Sciatic nerve (tissue), 2 donors: Measurements from ENCODE around the gene ZNF287. TPM values are rescaled to one million over a fixed set of nuclear protein-coding genes. Genes with fewer than 3 reads are reported as not detected.
"Not testable (repeated sequence)": the region's sequence is repeated elsewhere in the genome, so short reads cannot be mapped to it uniquely, and the experiment has no call there.

Experiments
- ATAC-seq: fragments of 200-7000 bp; cut with Tn5 transposase; one replicate; pipeline ENCODE4 v1.9.1; 2020; ENCODE audit warnings: mild to moderate bottlenecking, moderate library complexity
- DNase-seq: peaks from one replicate; pipeline ENCODE4 v3.0.0-alpha.2; 2020; ENCODE audit warnings: low spot score
- intact Hi-C: fragments of 100-400 bp; cut with DNase I; formaldehyde crosslinking; loops from one replicate; pipeline ENCODE4 v1.14.2; 2022
- total RNA-seq: library from RNA; stranded (reverse); fragmentation: NEBNext Ultra II Directional; extraction: Animal tissue kit (Norgen Biotek cat#: 25700); gene quantifications from one replicate; pipeline ENCODE4 v1.2.1, GENCODE V29; 2021
- donor health status: DM: no; HTN: no; CAD: no.
- donor health status: DM: no; HTN: no; CAD: no.

Gene ZNF287
- 8.9 TPM for total RNA-seq

DNA sequence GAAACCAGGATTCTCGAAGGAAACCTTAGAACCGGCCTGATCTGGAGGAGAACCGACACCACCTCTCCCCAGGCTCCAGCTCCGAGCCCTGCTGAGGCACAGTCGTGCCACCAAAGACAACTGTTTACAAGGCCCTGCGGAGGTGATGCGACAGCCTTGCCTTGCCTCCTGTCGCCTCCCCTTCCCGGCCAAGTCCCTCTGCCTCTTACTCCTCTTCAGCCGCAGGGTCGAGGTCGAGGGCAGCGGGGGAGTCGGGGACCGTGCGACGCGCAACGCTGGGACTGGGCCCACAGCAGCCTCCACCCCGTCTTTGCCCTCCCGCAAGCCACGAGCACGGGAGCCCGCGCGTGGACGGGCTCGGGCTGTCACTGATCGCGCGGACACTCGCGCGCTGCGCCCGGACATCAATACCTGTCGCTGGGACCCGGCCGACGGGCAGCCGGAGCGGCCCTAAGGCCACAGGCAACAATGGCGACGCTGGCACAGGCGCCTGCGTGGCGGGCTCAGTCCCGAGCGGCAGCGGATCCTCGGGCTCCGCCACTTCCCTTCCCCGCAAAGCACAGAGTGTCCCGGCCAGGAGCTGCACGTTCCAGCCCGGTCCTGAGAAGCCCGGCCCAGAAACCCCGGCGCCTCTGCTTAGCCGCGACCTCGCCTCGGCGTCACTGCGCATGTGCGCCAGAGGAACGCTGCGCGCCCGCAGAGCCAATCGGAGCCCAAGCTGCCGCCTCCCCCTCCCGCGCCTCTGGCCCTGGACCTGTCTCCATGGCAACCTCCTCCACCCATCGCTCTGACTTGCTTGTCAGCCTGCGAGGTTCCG lies at the start of gene ZNF287:
ZNF287 (minus strand) TSS at position 664 of the 817 bp plus-strand sequence. CDS start 1,473 bp downstream, outside the sequence.
- DNase-seq, result peak; percentile 96
- ATAC-seq, result peak; percentile 100
- intact Hi-C loops, result no loop called here

DNA sequence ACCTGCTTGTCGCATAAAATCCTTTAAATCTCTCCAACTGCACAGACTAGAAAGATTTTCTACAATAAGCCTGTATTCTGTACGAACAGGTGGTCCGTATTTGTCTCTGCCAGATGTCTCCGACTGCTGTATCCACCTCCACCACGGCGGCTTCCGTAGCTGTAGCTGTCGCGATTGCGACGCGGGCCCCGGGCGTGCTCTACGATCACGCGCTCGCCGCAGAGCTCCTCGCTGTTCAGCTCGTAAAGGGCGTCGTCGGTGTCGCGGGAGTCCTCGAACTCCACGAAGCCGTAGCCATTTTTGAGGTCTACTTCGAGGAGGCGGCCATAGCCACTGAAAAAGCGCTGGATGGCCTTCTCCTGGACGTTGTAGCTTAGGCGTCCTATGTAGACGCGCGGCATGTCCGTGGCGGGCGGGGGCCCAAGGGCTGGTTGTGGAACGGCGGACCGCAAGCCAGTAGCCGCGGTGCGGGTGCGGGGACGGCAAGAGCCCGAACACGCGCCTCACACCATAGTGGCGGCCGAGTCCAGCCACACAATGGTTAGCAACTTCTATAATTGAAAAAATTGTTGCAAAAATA lies 48.6 kb upstream of the ZNF287 start:
- no peak for DNase-seq
- intact Hi-C loops, result no loop called here
- no peak for ATAC-seq

DNA sequence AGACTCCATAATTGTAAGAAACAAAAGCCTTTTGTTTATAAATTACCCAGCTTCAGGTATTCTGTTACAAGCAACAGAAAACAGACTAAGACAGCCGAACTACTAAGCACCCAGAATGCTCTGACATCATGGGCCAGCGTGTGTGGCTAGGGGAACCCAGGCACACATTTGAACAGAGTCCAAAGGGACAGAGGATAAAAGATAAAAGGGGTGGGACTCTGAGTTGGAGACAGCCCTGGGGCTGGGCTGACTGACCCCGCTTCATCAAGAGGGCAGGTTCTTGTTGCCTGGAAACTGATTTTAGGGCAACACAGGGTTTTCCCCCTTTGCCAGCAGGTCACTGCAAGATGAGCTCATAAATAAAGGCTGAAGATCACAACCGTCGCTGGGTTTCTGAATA lies 30.5 kb upstream of the ZNF287 start:
- no peak for ATAC-seq
- intact Hi-C loops, result no loop called here
- no peak for DNase-seq

- ATAC-seq (peak; percentile 66), DNase-seq (no peak)
- intact Hi-C loops, result no loop called here
Observed at GRCh38 chr17:16593356-16594102, 24.5 kb upstream of the ZNF287 start.

- DNase-seq (peak; percentile 94), ATAC-seq (peak; percentile 84)
- intact Hi-C loops, result no loop called here
Observed at GRCh38 chr17:16589097-16589969, 20.3 kb upstream of the ZNF287 start.

DNA sequence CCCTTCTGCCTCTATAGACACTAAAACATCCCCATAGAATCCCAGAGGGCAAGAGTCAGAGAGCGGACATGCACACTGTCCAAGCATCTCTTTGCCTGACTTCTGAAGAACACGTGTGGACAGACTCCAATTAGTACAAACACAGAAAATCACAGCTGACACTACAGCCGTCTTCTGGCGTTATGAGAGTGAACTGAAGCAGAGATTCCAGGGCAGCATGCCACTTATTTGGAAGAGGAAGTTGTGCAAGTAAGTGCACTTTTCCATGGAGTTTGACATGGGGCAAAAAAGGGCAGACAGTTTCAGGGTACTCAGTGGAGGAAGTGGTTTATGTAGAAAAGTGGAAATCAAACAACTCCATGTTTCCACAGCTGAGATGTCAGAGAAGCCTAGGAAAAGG lies 16.8 kb upstream of the ZNF287 start:
- DNase-seq, result no peak
- intact Hi-C loops, result no loop called here
- peak; percentile 27 for ATAC-seq

DNA sequence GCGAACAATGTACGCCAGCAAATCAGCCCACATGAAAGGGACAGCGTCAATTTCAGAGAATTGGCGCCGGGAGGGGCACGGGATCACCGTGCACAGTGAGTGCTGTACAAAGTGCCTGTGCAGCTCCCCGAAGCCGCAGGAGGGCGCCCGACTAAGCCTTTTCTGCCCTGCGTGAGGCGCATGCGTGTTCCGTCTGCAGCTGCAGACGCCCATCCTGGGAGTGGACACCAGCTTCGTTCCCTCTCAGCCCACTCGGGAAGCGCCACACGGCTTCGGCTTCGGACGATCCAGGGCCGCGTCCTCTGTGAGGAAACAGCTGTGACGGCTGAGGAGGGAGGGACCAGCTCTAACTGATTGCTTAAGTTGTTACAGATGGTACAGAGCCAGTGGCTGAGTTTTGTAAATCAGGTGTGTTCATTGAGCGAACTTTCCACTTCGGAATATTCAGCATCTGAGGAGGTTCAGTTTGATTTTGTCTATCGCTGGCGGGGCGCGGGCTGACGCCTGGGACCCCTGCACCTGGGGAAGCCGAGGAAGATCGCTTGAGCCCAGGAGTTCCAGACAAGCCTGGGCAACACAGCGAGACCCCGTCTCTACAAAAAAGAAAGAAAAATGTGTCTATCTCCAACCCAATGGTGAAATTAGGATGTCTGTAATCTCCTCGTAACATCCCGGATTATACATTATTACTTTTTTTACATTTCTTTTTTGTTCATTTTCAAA lies 15.4 kb upstream of the ZNF287 start:
- intact Hi-C loops, result no loop called here
- ATAC-seq (peak; percentile 97), DNase-seq (peak; percentile 95)

DNA sequence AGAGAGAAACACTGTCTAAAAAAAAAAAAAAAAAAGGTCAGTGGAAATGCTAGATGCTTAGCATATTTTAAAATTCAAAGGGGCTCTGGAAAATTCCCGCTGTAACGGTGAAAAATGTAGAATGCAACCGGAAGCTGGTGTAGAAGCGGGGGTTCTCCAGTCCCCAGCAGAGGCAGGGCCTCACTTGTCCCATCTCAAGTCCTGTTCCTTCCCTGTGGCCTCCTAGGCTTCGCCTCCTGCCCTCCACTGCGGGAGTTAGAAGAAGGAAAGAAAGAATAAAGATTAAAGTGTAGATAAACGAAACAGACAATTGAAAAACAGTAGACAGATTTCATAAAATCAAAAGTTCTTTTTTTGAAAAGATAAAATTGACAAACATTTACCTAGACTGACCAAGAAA lies 14.8 kb upstream of the ZNF287 start:
- intact Hi-C loops, result no loop called here
- ATAC-seq, result no peak
- DNase-seq, result no peak

DNA sequence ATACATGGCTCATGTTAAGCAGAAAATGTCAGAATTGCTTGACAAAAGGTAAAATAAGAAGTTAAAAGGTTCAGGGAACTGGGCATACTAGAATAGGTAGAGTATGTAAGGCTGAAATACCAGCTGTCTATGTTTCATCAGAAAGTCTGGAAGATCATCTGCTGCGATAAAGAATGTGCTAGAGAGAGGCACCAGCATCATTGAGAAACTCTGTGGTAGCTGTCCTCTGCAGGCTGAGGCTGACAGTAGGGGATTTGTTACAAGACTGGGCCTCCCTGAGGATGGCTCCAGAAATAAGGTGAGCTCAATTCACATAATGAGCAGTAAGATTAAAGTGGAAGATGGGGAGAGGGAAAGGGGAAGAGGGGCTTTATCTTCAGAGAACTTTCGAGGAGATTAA lies 4.5 kb upstream of the ZNF287 start:
- DNase-seq (no peak), ATAC-seq (no peak)
- intact Hi-C loops, result no loop called here

- no peak for ATAC-seq
- intact Hi-C loops, result no loop called here
- DNase-seq, result no peak
Observed at GRCh38 chr17:16569358-16569712, 331 bp upstream of the ZNF287 start.

DNA sequence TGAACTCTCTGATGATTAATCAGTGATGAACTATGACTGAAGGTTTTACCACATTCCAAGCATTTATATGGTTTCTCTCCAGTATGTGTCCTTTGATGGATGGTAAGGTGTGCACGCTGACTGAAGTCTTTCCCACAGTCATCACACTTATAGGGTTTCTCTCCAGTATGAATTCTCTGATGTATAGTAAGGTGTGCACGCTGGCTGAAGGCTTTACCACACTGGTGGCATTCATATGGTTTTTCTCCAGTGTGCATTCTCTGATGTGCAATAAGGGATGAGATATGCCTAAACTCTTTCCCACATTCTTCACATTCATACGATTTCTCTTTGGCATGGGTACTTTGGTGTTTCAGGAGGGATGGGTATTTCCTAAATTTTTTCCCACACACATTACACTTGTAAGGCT lies 16.4 kb downstream of the ZNF287 start:
- no peak for DNase-seq
- intact Hi-C loops, result no loop called here
- no peak for ATAC-seq

DNA sequence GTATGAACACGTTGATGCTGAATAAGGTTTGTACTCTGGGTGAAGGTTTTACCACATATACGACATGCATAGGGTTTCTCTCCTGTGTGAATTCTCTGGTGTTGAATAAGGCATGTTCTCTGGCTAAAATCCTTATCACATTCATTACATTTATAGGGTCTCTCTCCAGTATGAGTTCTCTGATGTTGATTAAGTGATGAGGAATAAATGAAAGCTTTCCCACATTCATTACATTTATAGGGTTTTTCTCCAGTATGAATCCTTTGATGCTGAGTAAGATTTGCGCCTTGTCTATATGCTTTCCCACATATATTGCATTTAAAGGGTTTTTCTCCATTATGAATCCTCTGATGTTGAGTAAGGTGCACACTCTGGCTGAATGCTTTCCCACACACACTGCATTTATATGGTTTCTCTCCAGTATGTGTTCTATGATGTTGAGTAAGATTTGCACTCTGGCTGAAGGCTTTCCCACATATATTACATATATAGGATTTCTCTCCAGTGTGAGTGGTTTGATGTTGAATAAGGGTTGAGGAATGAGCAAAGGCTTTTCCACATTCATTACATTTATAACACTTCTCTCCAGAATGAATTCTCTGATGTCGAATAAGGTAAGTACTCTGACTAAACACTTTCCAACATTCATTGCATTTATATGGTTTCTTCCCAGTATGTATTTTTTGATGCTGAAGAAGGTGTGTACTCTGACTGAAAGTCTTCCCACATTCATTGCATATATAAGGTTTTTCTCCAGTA lies 16.9 kb downstream of the ZNF287 start:
- DNase-seq (no peak), ATAC-seq (no peak)
- intact Hi-C loops, result no loop called here

DNA sequence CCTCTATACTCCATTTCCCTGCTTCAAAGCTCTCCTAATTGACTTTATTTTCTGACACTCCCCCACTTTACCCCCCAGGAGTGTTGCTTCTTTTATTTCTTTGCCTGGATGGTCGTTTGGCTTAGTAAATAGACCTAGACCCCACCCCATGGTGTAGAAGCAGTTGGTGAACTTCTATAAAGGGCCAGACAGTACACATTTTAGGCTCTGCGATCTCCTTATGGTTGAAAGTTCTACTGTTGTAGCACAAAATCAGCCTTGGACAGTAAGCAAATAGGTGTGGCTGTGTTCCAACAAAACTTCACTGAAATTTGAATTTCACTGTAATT lies 31.9 kb downstream of the ZNF287 start:
- ATAC-seq (no peak), DNase-seq (no peak)
- intact Hi-C loops, result no loop called here

GRCh38 chr17:16534236-16534635 lies 34.8 kb downstream of the ZNF287 start:
- no peak for DNase-seq
- intact Hi-C loops, result no loop called here
- no peak for ATAC-seq

DNA sequence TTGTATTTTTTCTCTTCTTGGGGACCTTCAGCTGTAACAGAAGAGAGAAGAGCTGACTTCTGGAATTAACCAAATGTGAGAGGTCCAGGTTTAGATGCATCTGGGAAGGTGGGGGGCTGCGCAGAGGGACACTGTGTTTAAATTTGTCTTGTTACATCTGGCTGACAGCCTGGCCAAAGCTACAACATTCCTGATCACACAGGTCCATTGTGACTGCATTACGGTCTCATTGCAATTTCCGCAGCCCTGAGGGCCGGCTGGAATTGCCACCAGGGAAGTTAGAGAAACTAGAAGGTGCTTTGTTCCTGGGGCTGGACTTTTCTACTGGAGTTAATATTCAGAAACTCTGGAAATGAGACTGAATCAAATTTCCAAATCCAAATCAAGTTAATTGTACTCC lies 39.1 kb downstream of the ZNF287 start:
- intact Hi-C loops, result no loop called here
- no peak for ATAC-seq
- DNase-seq, result no peak

GRCh38 chr17:16527298-16527697 lies 41.7 kb downstream of the ZNF287 start:
- intact Hi-C loops, result no loop called here
- DNase-seq (no peak), ATAC-seq (no peak)

DNA sequence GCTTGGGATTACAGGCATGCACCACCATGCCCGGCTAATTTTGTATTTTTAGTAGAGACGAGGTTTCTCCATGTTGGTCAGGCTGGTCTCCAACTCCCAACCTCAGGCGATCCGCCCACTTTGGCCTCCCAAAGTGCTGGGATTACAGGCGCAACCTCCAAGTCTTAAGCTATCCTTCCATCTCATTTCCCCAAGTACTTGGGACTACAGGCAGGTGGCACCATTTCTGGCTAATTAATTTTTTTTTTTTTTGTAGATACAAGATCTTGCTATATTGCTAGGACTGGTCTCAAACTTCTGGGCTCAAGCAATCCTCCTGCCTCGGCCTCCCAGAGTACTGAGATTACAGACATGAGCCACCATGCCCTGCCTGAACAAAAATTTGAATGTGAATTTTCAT lies 43.4 kb downstream of the ZNF287 start:
- intact Hi-C loops, ATAC-seq, DNase-seq: not testable (repeated sequence)
